Tibial nerve (tissue), 4 donors: ENCODE data around the gene SUPT3H.

ENCODE experiments used
- CTCF ChIP-seq, 5 experiments: fragments of 200-600 bp in 3 of 5; fragments of 450-650 bp in 2 of 5; sonication (generic) in 3 of 5; IDR thresholded peaks; one replicate each; pipeline ENCODE4 v1.5.1; 2016 to 2019; ENCODE audit warnings: antibody characterized with exemption in 5 of 5, mild to moderate bottlenecking in 3 of 5, moderate library complexity in 2 of 5
- EP300 ChIP-seq, 2 donors: sonication (generic); formaldehyde crosslinking; IDR thresholded peaks; one replicate each; pipeline ENCODE4 v1.6.1; 2017; ENCODE audit warnings: antibody characterized with exemption in 2 of 2, mild to moderate bottlenecking in 1 of 2
- POLR2A ChIP-seq, 2 donors: fragments of 450-650 bp; IDR thresholded peaks; one replicate each; pipeline ENCODE4 v1.6.1; 2017; ENCODE audit warnings: antibody characterized with exemption in 2 of 2, mild to moderate bottlenecking in 2 of 2, moderate library complexity in 2 of 2

GRCh38 chr6:45148278-45148677, 229.5 kb downstream of the SUPT3H start:
- TF ChIP-seq POLR2A (IDR thresholded peaks at IDR 0.05) (no peak), CTCF (IDR thresholded peaks at IDR 0.05) (no peak), EP300 (IDR thresholded peaks at IDR 0.05) (no peak)
